ENCODE data around the gene DCC.

The DCC gene

GRCh38 chr18:52605345-52605744 is 265.3 kb downstream of the DCC start:
- DNase-seq, result no peak

- DNase-seq, result no peak
Observed at GRCh38 chr18:52607985-52608384, 268.0 kb downstream of the DCC start.

- no peak for DNase-seq
Observed at GRCh38 chr18:52610451-52611115, 270.6 kb downstream of the DCC start.

GRCh38 chr18:52612406-52612805 is 272.4 kb downstream of the DCC start:
- no peak for DNase-seq

- DNase-seq, result no peak
Observed at GRCh38 chr18:52615321-52615720, 275.3 kb downstream of the DCC start.

GRCh38 chr18:52615943-52616342 is 275.9 kb downstream of the DCC start:
- DNase-seq, result no peak

- no peak for DNase-seq
Observed at GRCh38 chr18:52617931-52618330, 277.9 kb downstream of the DCC start.

GRCh38 chr18:52620926-52621439 is 281.0 kb downstream of the DCC start:
- no peak for DNase-seq

GRCh38 chr18:52624702-52625101 is 284.7 kb downstream of the DCC start:
- DNase-seq, result no peak

- DNase-seq, result no peak
Observed at GRCh38 chr18:52636536-52636935, 296.5 kb downstream of the DCC start.

- DNase-seq, result no peak
Observed at GRCh38 chr18:52648201-52648600, 308.2 kb downstream of the DCC start.

- no peak for DNase-seq
Observed at GRCh38 chr18:52652391-52652790, 312.4 kb downstream of the DCC start.

- no peak for DNase-seq
Observed at GRCh38 chr18:52657043-52657805, 317.2 kb downstream of the DCC start.

GRCh38 chr18:52667463-52668065 is 327.6 kb downstream of the DCC start:
- no peak for DNase-seq

GRCh38 chr18:52670896-52671295 is 330.9 kb downstream of the DCC start:
- no peak for DNase-seq

- DNase-seq, result no peak
Observed at GRCh38 chr18:52678034-52678433, 338.0 kb downstream of the DCC start.

GRCh38 chr18:52678551-52678950 is 338.6 kb downstream of the DCC start:
- no peak for DNase-seq

GRCh38 chr18:52679354-52679753 is 339.4 kb downstream of the DCC start:
- no peak for DNase-seq

- no peak for DNase-seq
Observed at GRCh38 chr18:52682260-52682659, 342.3 kb downstream of the DCC start.

- no peak for DNase-seq
Observed at GRCh38 chr18:52685316-52685715, 345.3 kb downstream of the DCC start.

- no peak for DNase-seq
Observed at GRCh38 chr18:52691841-52692240, 351.8 kb downstream of the DCC start.

GRCh38 chr18:52694804-52695203 is 354.8 kb downstream of the DCC start:
- DNase-seq, result no peak

GRCh38 chr18:52700116-52700515 is 360.1 kb downstream of the DCC start:
- DNase-seq, result no peak

- no peak for DNase-seq
Observed at GRCh38 chr18:52700816-52701215, 360.8 kb downstream of the DCC start.
